OCI-LY1 (cell line): ENCODE measurements around the gene SULT6B1.
A peak's percentile ranks its signal among the peaks of the same experiment; 100 is the strongest.

ENCODE experiments used
- H2AFZ ChIP-seq: fragments of 200-600 bp; sonication (generic), shearing (Covaris generic); 2 replicates; pipeline ENCODE4 v1.6.0; 2014; ENCODE audit warnings: antibody characterized with exemption, mild to moderate bottlenecking, low read length
- H3F3A ChIP-seq: fragments of 200-600 bp; sonication (generic), shearing (Covaris generic); 2 replicates; pipeline ENCODE4 v1.6.0; 2014; ENCODE audit warnings: mild to moderate bottlenecking, antibody characterized with exemption, low read length, moderate library complexity; ENCODE audit not compliant: insufficient read depth
- H3K27ac ChIP-seq: fragments of 200-600 bp; sonication (generic); 2 replicates; pipeline ENCODE4 v1.5.1; 2014; ENCODE audit warnings: low read length, mixed run types, mild to moderate bottlenecking, low read depth; ENCODE audit not compliant: poor library complexity, severe bottlenecking
- H3K27me3 ChIP-seq: fragments of 200-600 bp; sonication (generic); 2 replicates; pipeline ENCODE4 v1.6.0; 2014; ENCODE audit warnings: antibody characterized with exemption, mild to moderate bottlenecking, low read length, moderate library complexity; ENCODE audit not compliant: insufficient read depth
- H3K36me3 ChIP-seq: fragments of 200-600 bp; sonication (generic); 2 replicates; pipeline ENCODE4 v1.6.1; 2014; ENCODE audit warnings: mild to moderate bottlenecking, antibody characterized with exemption, low read length, moderate library complexity, mixed read lengths; ENCODE audit not compliant: insufficient read depth
- H3K4me1 ChIP-seq: fragments of 200-600 bp; sonication (generic); 2 replicates; pipeline ENCODE4 v1.5.1; 2014; ENCODE audit warnings: mild to moderate bottlenecking, low read length, moderate library complexity; ENCODE audit not compliant: insufficient read depth, severe bottlenecking
- H3K4me2 ChIP-seq: fragments of 200-600 bp; sonication (generic), shearing (Covaris generic); 2 replicates; pipeline ENCODE4 v1.6.1; 2014; ENCODE audit warnings: low read length
- H3K4me3 ChIP-seq: fragments of 200-600 bp; sonication (generic); 2 replicates; pipeline ENCODE4 v1.5.1; 2014; ENCODE audit warnings: low read length, low read depth, mild to moderate bottlenecking, mixed read lengths; ENCODE audit not compliant: poor library complexity, severe bottlenecking
- H3K79me2 ChIP-seq: fragments of 200-600 bp; shearing (Covaris generic); 2 replicates; pipeline ENCODE4 v1.6.1; 2016; ENCODE audit warnings: mixed run types, low read length, mixed read lengths; ENCODE audit not compliant: insufficient read depth
- H3K9ac ChIP-seq: fragments of 200-600 bp; sonication (generic), shearing (Covaris generic); 2 replicates; pipeline ENCODE4 v1.6.1; 2014; ENCODE audit warnings: mild to moderate bottlenecking, low read length, mixed read lengths
- H3K9me2 ChIP-seq: fragments of 200-600 bp; sonication (generic), shearing (Covaris generic); 2 replicates; pipeline ENCODE4 v1.6.1; 2014; ENCODE audit warnings: low read depth, mild to moderate bottlenecking, low read length, mixed read lengths
- H3K9me3 ChIP-seq: fragments of 200-600 bp; shearing (Covaris generic); 2 replicates; pipeline ENCODE4 v1.6.1; 2014; ENCODE audit warnings: low read length, mixed read lengths
- H4K20me1 ChIP-seq: fragments of 200-600 bp; sonication (generic), shearing (Covaris generic); 2 replicates; pipeline ENCODE4 v1.6.0; 2016; ENCODE audit warnings: mild to moderate bottlenecking, low read length; ENCODE audit not compliant: insufficient read depth
- CTCF ChIP-seq: fragments of 200-600 bp; sonication (generic), shearing (Covaris generic); IDR thresholded peaks from 2 replicates; pipeline ENCODE4 v1.5.1; 2017; ENCODE audit warnings: mild to moderate bottlenecking, antibody characterized with exemption, low read length, moderate library complexity, mixed read lengths
- EZH2 ChIP-seq: fragments of 200-600 bp; sonication (generic), shearing (Covaris generic); IDR thresholded peaks from 2 replicates; pipeline ENCODE4 v1.8.0; 2017; ENCODE audit warnings: borderline replicate concordance, mixed run types, mild to moderate bottlenecking, antibody characterized with exemption, low read length, moderate library complexity, mixed read lengths

Gene SULT6B1

GRCh38 chr2:37164757-37165156 lies 23.7 kb downstream of the SULT6B1 start:
- Histone ChIP-seq H3K27me3 (no peaks in the 10 kb centered on the region), H3K9me3 (peaks cover 13% of the 10 kb centered on the region), H3K4me2 (no peak overlapping the region), H3K79me2 (no peaks in the 10 kb centered on the region), H3K4me3 (no peak overlapping the region), H3K9me2 (no peaks in the 10 kb centered on the region), H3F3A (no peaks in the 10 kb centered on the region), H2AFZ (no peak overlapping the region), H3K4me1 (no peaks in the 10 kb centered on the region), H3K36me3 (no peaks in the 10 kb centered on the region), H3K27ac (no peak overlapping the region), H4K20me1 (no peaks in the 10 kb centered on the region), H3K9ac (no peak overlapping the region)
- TF ChIP-seq CTCF = no peak
- TF ChIP-seq EZH2 = no peak

- H3K36me3 ChIP-seq = peaks cover 12% of the 10 kb centered on the region
- H3K27me3 ChIP-seq = no peaks in the 10 kb centered on the region
- H3K9ac ChIP-seq = peak within 1 kb of the TSS; percentile 91
- H3F3A ChIP-seq = no peaks in the 10 kb centered on the region
- peak within 1 kb of the TSS; percentile 71; the same call in 1 of the 2 replicates for H2AFZ ChIP-seq
- TF ChIP-seq CTCF (no peak), EZH2 (no peak)
- peak within 1 kb of the TSS; percentile 83 for H3K4me2 ChIP-seq
- H3K9me2 ChIP-seq = no peaks in the 10 kb centered on the region
- H3K27ac ChIP-seq = peak within 1 kb of the TSS; percentile 48
- H3K4me1 ChIP-seq = peaks cover 26% of the 10 kb centered on the region
- peaks cover 20% of the 10 kb centered on the region for H3K79me2 ChIP-seq
- H3K4me3 ChIP-seq = peak within 1 kb of the TSS; percentile 88
- no peaks in the 10 kb centered on the region for H3K9me3 ChIP-seq
- no peaks in the 10 kb centered on the region for H4K20me1 ChIP-seq
Measured at GRCh38 chr2:37156857-37157714, 31.4 kb downstream of the SULT6B1 start, which contains the start of gene EIF2AK2. Gene EIF2AK2 (minus strand): TSS chr2:37156980. CDS start chr2:37147806, 9,174 bp downstream.

- Histone ChIP-seq H3F3A (no peaks in the 10 kb centered on the region), H3K27me3 (no peaks in the 10 kb centered on the region), H3K4me1 (peaks cover 27% of the 10 kb centered on the region), H3K9me3 (no peaks in the 10 kb centered on the region), H3K36me3 (peaks cover 12% of the 10 kb centered on the region), H3K79me2 (peaks cover 24% of the 10 kb centered on the region), H3K27ac (peak overlapping the region; percentile 48), H4K20me1 (no peaks in the 10 kb centered on the region), H3K4me3 (peak overlapping the region; percentile 88), H3K4me2 (peak overlapping the region; percentile 83), H3K9ac (peak overlapping the region; percentile 91), H3K9me2 (no peaks in the 10 kb centered on the region), H2AFZ (peak overlapping the region; percentile 71; the same call in 1 of the 2 replicates)
- TF ChIP-seq EZH2 = no peak
- TF ChIP-seq CTCF = no peak
Measured at GRCh38 chr2:37156071-37156856, 32.2 kb downstream of the SULT6B1 start.
